SK-N-SH treated with all-trans-retinoic acid at 6 μM for 48 hours (cell line): Measurements from ENCODE around the gene COG4.

Source experiments
- BACH2 ChIP-seq: fragments of 250-450 bp; sonication (Bioruptor Pico); IDR thresholded peaks from 2 replicates; pipeline ENCODE4 v1.9.0; 2021; ENCODE audit warnings: mild to moderate bottlenecking, borderline replicate concordance
- TF ChIP-seq, protein P1 (sequence below): fragments of 250-450 bp; sonication (Bioruptor Pico); IDR thresholded peaks from 2 replicates; pipeline ENCODE4 v1.8.0; 2020; ENCODE audit warnings: mild to moderate bottlenecking, moderate library complexity, borderline replicate concordance

DNA sequence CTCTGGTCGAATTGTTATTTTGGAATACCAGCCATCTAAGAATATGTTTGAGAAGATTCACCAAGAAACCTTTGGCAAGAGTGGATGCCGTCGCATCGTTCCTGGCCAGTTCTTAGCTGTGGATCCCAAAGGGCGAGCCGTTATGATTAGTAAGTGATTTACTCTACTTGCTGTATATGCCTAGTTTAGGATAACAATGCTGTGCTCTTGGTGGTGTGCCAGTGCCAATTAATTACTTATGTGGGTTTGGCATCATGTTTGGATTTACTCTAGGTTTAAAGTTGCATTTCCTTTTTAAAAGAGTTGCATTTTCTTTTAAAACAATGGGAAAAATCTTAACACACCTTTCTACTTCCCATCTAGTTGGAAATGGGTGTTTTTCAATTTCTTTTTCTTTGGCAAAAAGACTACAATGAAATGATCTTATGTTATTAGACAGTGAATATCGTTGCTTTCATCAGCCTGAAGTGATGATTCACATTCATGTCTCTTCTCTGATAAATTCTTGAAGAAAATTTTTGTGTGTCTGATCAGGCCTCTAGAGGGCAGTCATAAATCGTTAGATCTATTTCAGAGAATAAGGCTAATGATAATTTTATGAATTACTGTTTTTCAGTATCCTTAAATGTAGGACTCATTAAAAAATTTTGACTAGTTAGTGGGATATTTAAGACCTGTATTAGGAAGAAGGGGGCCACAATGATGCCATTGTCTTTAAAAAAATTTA lies 5.9 kb upstream of the COG4 start:
- no peak for TF ChIP-seq BACH2 (CRISPR knock-in tag)
- TF ChIP-seq, protein P1, sequence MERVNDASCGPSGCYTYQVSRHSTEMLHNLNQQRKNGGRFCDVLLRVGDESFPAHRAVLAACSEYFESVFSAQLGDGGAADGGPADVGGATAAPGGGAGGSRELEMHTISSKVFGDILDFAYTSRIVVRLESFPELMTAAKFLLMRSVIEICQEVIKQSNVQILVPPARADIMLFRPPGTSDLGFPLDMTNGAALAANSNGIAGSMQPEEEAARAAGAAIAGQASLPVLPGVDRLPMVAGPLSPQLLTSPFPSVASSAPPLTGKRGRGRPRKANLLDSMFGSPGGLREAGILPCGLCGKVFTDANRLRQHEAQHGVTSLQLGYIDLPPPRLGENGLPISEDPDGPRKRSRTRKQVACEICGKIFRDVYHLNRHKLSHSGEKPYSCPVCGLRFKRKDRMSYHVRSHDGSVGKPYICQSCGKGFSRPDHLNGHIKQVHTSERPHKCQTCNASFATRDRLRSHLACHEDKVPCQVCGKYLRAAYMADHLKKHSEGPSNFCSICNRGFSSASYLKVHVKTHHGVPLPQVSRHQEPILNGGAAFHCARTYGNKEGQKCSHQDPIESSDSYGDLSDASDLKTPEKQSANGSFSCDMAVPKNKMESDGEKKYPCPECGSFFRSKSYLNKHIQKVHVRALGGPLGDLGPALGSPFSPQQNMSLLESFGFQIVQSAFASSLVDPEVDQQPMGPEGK (CRISPR knock-in tag), result no peak
